Forelimb muscle (tissue), 1 donor: ENCODE data around the gene ZMYND15. TPM values are rescaled to one million over a fixed set of nuclear protein-coding genes. Genes with fewer than 3 reads are reported as not detected.

ENCODE experiments used
- DNase-seq: peaks from one replicate; pipeline ENCODE4 v3.0.0-alpha.2; 2013; ENCODE audit warnings: low read depth
- polyA plus RNA-seq: library from polyadenylated mRNA; unstranded; fragments of 120-200 nt; gene quantifications from one replicate; pipeline ENCODE4 v1.2.1, GENCODE V29; 2013; ENCODE audit not compliant: insufficient read length

The ZMYND15 gene
- polyA plus RNA-seq, 1 donor = 0.28 TPM

DNA sequence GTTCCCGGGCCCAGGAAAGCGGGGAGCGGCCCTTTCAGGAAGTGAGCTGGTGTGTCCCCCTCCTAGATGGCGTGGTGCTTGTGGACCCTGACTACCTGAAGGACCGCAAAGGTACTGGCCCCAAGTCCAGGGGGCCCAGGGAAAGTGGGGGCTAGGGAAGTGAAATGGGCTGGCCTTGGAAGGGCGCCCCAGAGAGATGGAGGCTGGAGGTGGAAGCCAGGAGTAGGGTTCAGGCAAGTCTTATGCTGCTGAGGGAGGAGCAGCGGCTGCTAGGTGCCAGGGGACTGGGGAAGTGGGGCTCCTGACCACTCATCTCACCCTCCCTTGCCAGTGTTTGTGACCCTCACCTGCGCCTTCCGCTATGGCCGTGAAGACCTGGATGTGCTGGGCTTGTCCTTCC lies 23.6 kb upstream of the ZMYND15 start:
- DNase-seq = no peak

GRCh38 chr17:4717791-4718190 lies 21.8 kb upstream of the ZMYND15 start:
- no peak for DNase-seq

DNA sequence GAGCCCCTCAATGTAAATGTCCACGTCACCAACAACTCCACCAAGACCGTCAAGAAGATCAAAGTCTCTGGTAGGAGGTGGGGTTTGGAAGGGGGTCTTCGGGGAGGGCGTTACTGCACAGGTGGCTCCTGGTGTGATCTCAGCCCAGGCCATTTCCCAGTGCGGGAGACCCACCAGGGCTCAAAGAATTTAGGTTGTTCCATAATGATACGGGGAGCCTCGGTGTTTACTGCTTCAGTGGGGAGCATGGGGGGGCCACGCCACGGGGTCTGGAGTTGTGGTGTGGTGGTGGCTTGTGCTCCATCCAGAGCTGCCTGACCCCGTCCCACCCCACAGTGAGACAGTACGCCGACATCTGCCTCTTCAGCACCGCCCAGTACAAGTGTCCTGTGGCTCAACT lies 21.4 kb upstream of the ZMYND15 start:
- DNase-seq = no peak

DNA sequence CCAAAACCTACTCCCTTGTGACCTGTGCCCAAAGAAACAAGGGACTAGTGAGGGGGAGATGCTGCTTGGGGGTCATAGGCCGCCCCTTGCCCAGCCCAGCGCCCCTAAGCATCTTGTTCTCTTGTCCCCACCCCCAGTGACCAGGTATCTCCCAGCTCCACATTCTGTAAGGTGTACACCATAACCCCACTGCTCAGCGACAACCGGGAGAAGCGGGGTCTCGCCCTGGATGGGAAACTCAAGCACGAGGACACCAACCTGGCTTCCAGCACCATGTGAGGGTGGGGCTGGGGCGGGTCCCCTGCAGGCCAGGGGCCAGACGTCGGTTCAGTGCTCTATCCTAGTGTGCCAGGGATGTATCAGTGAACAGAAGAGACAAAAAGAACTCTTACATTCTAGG lies 20.5 kb upstream of the ZMYND15 start:
- DNase-seq = no peak

DNA sequence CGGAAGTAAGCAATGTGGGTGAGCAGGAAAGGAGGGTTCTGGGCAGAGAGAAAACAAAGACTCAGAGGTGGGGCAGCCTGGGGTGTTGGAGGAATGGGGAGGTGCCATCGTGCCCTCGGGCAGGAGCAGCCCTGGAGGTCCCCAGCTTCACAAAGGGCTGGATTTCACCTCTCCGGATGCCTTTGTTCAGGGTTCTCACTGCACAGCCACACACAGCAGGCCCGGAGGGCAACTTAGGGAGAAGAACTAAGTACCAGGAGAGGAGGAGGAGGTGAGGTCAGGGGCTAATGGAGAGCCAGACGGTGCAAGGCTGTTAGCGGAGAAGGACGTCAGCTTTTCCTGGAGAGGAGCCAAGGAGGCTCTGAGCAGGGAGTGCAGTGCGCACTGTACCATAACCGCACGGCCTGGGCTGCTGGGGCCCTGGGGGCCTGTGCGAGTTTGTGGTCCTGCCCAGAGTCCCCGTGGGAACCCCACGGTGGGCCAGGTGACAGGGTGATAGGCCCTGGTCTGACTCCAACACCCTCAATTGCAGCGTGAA lies 19.9 kb upstream of the ZMYND15 start:
- DNase-seq = no peak

DNA sequence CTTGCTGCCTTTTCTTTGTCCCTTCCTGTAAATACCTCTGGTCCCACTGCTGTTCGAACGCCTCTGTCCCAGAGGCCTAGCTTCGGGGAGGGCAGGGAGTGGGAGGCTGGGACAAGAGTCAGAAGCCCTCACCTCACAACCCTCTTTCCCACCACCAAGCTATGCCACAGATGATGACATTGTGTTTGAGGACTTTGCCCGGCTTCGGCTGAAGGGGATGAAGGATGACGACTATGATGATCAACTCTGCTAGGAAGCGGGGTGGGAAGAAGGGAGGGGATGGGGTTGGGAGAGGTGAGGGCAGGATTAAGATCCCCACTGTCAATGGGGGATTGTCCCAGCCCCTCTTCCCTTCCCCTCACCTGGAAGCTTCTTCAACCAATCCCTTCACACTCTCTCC lies 18.8 kb upstream of the ZMYND15 start:
- DNase-seq = no peak

DNA sequence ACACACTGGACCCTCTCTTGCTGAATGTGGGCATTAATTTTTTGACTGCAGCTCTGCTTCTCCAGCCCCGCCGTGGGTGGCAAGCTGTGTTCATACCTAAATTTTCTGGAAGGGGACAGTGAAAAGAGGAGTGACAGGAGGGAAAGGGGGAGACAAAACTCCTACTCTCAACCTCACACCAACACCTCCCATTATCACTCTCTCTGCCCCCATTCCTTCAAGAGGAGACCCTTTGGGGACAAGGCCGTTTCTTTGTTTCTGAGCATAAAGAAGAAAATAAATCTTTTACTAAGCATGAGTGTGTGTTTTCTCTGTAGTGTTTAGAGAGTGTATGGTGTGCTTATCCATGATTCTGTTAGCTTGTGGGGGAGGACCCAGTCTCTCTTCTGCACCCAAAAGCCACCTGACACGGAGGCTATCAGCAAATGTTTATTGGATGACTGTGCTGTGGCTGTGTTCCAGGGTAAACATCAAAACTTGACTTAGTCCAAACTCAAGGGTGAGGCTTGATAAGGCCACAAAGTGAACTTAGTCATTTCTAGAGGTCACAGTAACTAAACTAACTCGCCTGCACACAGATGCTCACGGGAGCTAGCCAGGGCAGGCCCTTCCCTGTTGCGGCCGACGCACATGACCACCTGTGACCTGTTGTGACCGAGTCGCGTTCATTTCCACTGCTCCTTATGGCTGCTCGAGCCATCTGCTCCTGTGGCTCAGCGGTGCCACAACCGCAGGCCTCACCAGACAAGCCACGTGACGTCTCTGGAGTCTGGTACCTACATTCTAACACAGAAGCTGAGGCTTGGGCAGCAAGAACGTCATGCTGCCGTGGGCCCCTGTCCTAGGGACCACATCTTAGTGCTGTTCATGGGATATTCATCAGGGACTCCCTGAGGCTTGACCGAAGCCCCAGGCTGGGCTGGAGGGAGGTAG lies 18.2 kb upstream of the ZMYND15 start:
- no peak for DNase-seq

GRCh38 chr17:4722678-4723240 lies 16.9 kb upstream of the ZMYND15 start:
- DNase-seq = no peak

GRCh38 chr17:4724650-4725049 lies 15.0 kb upstream of the ZMYND15 start:
- no peak for DNase-seq

DNA sequence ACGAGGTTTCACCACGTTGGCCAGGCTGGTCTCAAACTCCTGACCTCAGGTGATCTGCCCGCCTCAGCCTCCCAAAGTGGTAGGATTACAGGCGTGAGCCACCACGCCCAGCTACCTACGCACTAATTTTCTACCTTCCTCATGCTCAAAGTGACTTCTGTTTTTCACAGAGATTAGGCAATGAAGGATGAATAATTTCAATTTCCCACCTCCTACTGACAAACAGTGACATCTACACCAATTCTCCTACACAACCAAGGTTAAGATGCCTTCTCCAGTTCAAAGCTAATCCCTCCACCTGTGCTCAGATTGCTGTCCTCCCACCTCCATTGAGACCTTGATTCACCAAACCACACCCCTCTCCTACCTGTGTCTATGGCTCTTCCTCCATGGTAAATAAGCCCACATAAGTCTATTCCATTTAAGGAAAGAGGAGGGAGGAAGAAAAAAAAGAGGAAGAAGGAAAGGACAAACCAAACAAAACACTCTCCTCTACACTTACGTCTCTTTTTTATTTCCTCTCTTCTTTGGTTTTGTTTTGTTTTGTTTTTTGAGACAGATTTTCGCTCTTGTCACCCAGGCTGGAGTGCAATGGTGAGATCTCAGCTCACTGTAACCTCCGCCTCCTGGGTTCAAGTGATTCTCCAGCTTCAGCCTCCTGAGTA lies 13.9 kb upstream of the ZMYND15 start:
- DNase-seq = no peak

DNA sequence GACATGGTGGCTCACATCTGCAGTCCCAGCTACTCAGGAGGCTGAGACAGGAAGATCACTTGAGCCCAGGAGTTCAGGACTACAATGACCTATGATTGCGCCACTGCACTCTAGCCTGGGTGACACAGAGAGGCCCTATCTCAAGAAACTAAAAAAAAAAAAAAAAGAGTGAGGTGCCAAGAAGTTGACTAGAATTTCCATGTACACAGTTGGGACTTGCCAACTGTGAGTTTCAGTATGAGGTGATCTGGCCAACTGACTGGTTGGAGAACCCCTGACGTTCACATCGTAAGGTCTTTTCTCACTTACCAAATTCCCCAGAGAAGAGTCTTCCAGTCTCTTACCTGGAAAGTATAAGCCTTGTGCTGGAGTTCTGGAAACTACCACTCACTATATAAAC lies 11.5 kb upstream of the ZMYND15 start:
- no peak for DNase-seq

- DNase-seq = no peak
These were observed 6.5 kb upstream of the ZMYND15 start for GRCh38 chr17:4733073-4733531.

- DNase-seq = no peak
These were observed 4.7 kb upstream of the ZMYND15 start for GRCh38 chr17:4734857-4735475.

DNA sequence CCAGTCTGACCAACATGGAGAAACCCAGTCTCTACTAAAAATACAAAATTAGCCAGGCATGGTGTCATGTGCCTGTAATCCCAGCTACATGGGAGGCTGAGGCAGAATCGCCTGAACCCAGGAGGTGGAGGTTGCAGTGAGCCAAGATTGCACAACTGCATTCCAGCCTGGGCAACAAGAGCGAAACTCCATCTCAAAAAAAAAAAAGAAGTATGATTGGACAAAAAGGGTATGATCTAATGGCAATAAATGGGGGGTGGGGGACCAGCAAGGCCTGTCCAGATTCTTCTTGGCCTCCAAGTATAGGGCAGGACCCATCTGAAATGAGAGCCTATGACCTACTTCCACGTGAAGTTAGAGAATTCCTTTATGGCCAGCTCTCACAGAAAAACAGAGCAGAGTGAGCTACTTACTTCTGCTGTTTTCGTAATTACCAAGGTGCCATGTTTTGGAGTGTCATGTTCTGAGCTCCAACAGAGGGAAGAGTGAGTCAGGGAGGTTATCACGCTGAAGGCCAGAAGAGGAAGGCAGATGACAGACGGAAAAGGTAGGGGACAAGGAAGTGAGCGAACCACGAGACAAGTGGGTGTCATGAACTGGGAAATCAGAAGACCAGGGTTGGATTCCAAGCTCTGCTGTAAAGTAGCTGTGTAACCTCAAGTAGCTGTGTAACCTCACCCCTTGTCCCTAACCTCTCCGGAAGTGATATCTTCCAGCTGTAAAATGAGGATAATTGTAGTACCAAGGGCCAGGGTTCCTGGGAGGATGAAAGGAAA lies 3.6 kb upstream of the ZMYND15 start:
- DNase-seq = no peak

- no peak for DNase-seq
These were observed 1.2 kb upstream of the ZMYND15 start for GRCh38 chr17:4738136-4739121.

GRCh38 chr17:4740025-4740351 lies 355 bp downstream of the ZMYND15 start:
- DNase-seq = no peak

- DNase-seq = no peak
These were observed 951 bp downstream of the ZMYND15 start for GRCh38 chr17:4740584-4740983.

GRCh38 chr17:4741544-4741943 lies 1.9 kb downstream of the ZMYND15 start:
- no peak for DNase-seq

DNA sequence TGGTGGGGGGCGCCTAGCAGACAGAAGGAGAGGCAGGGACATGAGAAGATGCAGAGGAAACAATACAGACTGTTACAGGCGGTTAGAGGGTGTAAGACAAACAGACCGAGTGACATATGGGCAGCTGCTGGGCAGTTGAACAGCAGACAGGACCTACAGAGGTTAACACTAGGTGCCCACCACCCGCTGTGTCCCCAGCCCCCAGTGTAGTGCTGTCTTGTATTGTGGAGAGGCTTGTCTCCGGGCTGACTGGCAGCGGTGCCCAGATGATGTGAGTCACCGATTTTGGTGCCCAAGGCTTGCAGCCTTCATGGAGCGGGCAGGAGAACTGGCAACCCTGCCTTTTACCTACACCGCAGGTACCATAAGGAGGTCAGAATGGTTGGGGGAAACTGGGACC lies 2.5 kb downstream of the ZMYND15 start:
- no peak for DNase-seq

DNA sequence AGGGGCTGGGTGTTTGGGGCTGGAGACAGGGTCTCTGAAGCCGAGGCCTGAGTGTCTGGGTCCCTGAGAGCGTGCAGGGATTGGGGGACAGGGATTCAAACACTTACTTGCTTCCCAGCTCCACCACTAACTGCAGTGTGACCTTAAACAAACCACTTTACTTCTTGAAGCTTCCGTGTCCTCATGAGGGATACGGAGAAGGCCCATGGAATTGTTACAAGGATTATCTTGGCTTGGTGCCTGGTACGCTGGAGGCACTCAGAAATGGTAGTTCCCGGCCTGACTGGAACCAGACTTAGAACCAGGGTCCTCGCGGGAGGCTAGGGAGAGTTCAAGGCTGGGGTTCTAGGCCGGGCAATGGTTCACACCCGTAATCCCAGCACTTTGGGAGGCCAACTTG lies 3.0 kb downstream of the ZMYND15 start:
- DNase-seq = no peak
